NCI-H2029 (cell line): ENCODE measurements around the gene TPX2.
A peak's percentile ranks its signal among the peaks of the same experiment; 100 is the strongest.
"Not testable (repeated sequence)": the region's sequence is repeated elsewhere in the genome, so short reads cannot be mapped to it uniquely, and the experiment has no call there.

Experiments
- DNase-seq: peaks from one replicate; lab custom pipeline; 2025; lab: John Stamatoyannopoulos, UW

TPX2 gene

DNA sequence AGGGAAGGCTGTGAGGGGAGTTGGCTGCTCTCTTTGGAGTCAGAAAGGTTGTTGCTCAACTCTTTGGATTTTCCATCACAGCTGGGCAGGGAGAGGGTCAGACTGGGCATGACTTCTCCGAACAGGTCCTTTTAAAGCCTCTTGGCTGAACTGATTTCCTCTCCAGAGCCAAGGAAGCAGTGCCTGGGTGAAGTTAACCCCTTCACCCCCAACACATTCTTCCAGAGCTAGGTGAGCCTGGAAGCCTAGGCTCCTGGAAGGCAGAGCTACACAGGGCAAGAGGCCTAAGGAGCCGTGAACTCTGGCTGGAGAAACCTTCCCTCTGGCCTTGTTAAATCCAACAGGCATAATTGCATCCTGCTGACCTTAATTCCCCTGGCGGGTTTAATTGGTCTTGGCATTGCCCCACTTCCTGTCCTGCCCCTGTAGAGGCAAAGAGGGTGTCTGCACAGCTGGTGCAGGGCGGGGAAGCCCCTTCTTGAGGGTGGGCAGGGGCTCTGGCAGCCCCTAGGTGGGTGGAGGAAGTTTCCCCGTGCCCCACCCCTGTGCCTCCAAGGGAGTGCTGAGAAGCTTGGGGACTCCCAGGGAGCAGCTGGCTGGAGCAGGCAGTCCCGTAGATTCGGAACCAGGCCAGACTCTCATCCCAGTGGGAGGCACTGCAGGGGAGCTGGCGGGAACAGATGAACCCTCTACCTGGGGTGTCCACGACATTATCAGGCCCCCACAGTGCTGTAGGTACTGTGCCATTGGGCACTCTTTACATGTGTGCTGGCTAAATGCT lies 76.5 kb downstream of the TPX2 start:
- no peak for DNase-seq

DNA sequence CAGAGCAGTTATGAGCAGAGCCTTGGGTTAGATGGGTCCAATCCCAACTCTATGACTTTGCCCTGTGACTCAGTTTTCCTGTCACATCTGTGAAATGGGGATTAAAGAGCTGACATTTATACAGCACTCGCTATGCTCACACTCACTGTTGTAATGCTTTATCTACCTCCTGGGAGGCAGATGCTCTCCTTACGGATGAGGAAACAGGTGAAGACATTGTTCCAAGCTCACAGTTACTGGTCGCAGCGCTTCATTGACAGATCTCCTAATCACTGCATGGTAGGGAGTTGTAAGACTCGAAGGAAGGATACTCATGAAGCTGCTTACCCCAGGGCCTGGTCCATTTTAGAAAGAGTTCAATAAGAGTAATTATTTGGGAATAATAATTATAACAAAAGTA lies 77.1 kb downstream of the TPX2 start:
- DNase-seq: no peak

DNA sequence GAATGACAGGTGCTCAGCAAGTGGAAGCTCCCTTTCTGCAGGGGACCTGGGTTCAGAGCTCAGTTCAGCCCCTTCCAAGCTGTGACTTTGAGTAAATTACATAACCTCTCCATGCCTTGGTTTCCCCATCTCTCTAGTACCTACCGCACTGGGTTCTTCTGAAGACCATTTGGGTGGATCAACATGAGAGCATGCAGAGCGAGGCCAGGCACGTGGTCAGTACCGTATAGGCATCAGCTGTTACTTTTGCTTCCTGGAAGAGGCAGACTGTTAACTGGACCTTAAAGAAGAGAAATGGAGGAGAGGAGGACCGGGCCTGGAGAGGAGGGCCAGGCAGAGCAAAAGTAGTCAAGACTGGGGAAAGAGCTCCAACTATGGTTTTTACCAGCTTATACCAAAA lies 78.4 kb downstream of the TPX2 start:
- no peak for DNase-seq

GRCh38 chr20:31818376-31818908 lies 79.4 kb downstream of the TPX2 start:
- no peak for DNase-seq

DNA sequence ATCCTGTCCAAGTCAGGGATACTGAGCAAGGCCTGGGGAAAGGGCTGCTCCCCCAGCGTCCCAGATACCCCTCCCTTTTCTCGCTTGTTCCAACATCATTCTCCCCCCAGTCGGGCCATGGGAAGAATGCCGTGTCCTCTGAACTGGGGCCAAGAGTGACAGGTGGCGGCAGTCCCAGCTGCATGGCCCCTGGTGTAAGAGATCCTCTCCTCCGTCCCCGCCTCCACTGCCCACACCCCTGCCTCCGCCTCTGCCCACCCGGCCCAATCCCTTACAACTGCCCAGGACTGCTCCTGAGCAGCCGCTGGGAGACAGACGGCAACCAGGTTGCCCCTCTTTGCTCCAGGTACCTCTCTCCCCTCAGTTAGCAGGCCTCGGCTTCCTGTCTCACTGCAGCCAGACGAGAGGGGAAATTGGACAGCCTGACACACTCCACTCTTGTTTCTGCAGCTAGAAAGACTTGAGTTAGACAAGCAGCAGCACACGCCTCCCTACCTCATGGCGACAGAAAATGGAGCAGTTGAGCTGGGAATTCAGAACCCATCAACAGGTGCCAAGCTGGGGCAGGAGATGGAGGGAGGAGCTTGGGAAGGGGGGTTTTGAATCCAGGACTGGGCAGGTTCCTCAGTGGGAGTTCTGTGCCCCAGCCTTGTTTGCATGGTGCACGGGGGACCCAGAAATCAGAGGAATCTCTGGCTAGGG lies 80.1 kb downstream of the TPX2 start, which contains the start of gene MYLK2:
Gene MYLK2 (plus strand): TSS at position 274 of the 702 bp plus-strand sequence. CDS start 225 bp downstream, at position 499.
- DNase-seq: peak; percentile 64

- no peak for DNase-seq
Observed at GRCh38 chr20:31820228-31820627, 81.1 kb downstream of the TPX2 start.

DNA sequence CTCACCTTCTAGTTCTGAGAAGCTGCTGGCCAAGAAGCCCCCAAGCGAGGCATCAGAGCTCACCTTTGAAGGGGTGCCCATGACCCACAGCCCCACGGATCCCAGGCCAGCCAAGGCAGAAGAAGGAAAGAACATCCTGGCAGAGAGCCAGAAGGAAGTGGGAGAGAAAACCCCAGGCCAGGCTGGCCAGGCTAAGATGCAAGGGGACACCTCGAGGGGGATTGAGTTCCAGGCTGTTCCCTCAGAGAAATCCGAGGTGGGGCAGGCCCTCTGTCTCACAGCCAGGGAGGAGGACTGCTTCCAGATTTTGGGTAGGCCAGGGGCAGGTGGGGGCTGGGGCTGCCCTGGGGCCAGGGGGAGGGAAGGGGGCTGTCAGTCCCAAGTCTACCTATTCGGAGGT lies 82.3 kb downstream of the TPX2 start:
- no peak for DNase-seq

DNA sequence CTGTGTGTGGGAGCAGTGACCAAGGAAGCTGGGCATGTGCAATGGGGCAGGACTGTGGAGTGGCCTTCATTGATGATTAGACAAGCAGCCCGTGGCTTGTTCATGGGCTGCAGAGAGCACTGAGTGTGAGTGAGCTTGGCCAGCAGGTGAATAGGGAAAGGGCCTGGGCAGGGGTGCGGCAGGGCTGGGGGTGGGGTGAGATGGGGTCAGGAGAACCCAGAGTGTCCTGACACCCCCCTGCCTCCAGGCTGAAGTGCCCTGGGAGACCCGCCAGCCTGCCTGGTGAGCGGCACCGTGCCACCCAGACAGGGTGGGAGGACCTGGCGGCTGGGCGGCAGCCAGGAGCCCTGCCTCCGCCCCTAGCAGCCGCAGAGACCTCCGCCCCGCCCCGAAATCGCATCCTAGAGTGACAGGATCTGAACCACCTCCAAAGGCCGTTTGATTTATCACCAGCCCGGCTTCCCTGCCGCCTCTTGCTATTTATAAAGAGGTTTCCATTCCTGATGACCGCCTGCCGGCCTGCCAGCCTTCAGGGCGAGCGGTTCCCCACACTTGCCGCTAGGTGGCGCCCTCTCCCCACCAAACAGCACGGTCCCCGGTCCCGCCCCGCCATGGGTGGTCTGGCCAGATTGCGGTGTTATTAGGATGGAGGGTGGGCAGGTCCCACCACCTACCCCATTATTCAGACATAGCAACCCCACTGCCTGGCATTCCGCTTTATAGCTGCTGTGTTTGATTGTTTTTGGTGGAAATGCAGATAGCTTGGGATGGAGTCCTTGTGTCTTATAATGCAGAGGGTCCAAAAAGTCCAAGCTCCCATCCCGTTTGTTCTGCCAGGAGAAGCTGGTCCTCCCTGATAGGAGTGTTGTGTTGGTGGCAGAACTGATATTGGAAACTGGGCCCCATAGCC lies 83.6 kb downstream of the TPX2 start:
- DNase-seq: peak; percentile 91

DNA sequence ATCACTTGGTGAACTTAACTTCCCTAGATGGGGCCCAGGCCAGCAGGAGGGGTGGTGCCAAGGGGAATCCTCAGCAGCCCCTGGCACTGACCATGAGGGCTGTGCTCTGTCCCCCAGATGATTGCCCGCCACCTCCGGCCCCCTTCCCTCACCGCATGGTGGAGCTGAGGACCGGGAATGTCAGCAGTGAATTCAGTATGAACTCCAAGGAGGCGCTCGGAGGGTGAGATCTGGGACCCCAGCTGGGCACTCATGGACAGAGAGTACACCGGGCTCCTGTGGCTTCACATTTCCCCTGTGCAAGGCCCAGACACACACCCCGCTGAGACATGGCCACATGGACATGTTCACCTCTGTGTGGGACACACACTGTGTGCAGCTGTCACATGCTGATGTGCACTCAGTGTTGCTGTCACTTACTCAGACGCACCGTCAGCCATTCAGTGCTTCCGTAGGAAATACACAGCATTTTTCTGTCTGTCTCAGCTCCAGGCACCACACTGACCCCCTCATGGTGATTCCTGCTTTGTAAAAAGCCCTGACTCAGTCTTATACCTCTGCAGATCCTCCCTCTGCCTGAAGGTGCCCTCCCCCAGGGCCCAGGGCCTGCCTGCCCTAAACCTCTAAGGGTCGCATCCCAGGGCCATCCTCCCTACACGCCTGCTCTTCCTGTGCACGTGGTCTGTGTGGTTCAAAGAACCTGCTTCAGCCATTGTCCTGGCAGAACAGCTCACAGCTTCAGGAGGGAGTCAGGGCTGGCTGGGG lies 84.5 kb downstream of the TPX2 start:
- DNase-seq: no peak

- no peak for DNase-seq
Observed at GRCh38 chr20:31824125-31824485, 85.0 kb downstream of the TPX2 start.

DNA sequence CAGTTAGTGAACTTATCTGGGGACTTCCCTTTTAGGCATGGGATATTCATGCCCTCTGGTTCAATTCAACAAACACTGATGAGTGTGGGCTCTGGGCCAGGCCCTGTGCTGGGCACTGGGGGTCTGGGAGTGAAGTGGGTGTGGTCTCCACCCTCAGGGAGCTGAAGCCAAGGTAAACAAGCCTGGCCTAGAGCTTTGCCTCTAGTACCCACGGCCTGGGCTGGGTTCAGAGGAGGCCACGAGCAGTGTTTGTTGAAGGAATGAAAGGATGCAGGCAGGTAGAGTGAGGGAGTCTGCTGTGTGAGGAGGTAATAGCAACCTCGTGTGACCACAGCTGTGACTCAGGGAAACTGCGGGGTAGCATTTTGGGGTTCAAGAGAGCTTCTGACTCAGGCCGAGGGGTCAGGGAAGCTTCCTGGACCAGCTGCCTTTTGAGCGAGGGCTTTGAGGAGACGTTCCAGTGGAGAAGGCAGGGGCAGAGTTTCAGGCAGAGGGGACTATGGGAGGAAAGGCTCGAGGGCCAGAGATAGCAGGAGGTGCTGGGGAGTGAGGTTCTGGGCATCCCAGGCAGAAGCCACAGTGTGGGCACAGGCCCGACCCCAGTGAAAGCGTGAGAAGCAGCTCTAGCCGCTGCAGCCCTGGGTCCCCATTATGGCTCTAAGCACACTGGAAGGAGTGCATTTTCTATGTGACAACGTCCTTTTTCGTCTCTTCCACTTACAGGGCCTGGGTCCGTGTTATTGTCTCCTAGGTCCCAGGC lies 85.6 kb downstream of the TPX2 start:
- peak; percentile 63 for DNase-seq

- no peak for DNase-seq
Observed at GRCh38 chr20:31826074-31826473, 87.0 kb downstream of the TPX2 start.

GRCh38 chr20:31827059-31827458 lies 88.0 kb downstream of the TPX2 start:
- DNase-seq: no peak

DNA sequence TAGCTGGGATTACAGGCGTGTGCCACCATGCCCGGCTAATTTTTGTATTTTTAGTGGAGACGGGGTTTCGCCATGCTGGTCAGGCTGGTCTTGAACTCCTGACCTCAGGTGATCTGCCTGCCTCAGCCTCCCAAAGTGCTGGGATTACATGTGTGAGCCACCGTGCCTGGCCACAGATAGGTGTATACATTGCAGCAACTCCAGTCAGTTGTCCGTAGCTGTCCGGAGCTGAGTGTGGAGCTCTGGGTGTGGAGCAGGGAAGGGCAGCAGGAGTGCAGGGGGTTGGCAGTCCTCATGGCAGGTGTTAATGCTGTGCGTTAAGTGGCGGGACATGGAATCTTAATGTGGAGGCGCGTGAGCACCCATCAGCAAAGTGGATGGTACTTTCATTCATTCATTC lies 88.9 kb downstream of the TPX2 start:
- not testable (repeated sequence) for DNase-seq

DNA sequence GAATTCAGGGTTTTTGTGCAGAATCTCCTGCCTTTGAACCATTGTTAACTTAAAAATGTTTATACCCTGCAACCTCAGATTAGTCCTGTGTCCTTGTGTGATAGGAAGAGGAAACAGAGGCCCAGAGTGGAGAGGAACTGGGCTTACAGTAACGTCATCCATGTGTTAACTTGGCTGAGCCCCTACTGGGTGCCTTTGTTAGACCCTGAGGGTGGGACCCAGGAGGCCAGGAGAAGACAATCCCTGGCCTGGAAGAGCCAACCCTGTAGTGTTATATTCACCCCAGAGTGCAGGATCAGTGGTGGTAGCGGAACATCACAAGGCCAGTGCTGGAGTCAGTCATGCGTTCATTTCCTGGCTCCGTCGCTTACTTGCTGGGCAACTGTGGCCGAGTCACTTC lies 90.6 kb downstream of the TPX2 start:
- no peak for DNase-seq

DNA sequence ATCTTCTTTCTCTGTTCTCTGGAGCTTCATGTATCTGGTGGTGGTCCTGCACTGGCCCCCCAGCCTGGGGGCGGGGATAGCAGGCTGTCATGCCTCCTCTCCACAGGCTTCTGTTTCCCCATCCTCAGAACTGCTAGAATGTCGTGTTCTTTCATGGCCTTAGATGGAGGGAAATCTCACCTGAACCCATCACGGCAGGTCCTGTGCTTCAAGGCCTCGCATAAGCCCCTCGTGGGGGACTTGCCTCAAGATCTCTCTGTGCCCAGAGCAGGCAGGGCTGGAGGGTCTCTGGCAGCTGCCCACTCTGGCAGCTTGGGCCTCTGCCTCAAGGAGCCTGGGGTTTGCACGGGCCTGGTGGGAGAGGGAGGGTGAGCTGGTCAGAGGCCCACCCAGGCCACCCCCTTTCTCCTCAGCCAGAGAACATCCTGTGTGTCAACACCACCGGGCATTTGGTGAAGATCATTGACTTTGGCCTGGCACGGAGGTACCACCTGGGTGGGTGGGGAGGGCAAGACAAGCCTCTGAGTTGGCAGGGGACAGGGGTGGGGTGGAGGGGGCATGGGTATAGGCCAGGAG lies 91.4 kb downstream of the TPX2 start:
- no peak for DNase-seq

- no peak for DNase-seq
Observed at GRCh38 chr20:31831211-31831610, 92.1 kb downstream of the TPX2 start.

DNA sequence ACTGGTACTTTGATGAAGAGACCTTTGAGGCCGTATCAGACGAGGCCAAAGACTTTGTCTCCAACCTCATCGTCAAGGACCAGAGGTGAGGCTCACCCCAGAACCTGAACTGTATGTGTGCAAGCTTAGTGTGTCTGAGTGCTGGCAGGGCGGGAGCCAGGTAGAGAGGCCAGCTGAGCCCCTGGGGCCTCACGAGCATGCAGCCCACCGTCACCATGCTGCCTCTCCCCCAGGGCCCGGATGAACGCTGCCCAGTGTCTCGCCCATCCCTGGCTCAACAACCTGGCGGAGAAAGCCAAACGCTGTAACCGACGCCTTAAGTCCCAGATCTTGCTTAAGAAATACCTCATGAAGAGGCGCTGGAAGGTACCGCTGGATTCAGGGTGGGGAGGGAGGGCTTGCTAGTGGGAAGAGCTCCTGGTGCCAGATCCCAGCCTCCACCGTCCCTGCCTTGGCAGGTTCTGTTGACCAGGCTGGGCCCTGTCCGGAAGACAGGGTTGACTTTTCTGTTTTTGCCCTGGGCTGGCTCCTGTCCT lies 92.7 kb downstream of the TPX2 start:
- DNase-seq: no peak

DNA sequence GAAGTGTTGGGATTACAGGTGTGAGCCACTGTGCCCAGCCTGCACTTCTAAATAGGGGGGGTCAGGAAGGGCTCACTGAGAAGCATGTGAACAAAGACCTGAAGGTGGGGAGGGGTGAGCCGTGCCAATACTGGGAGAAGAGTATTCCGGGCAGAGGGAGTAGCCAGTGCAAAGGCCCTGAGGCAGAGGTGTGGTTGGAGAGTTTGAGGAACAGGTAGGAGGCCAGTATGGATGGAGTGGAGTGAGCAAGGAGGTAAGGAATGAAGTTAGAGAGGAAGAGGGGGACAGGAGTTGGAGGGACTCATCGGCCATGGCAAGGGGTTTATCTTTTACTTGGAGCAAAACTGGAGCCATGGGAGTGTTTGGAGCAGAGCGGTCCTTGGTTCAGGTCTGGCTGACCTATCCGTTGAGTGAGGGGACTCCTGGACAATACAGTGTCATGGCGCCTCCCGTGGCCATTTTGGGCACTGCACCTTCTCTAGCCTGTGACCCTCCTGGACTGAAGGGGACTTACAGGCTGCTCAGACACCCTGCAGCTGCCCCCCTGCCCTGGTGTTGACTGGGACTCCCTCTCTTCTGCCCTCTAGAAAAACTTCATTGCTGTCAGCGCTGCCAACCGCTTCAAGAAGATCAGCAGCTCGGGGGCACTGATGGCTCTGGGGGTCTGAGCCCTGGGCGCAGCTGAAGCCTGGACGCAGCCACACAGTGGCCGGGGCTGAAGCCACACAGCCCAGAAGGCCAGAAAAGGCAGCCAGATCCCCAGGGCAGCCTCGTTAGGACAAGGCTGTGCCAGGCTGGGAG lies 94.2 kb downstream of the TPX2 start:
- peak; percentile 30 for DNase-seq
